NCI-H510A treated with DMSO at 0.1 percent for 48 hours (cell line): ENCODE data around the gene PRSS38.

Experiments
- DNase-seq: peaks from one replicate; lab custom pipeline; 2025; lab: John Stamatoyannopoulos, UW

The PRSS38 gene

GRCh38 chr1:227885135-227885647, 69.7 kb downstream of the PRSS38 start:
- DNase-seq: no peak

- DNase-seq: no peak
These were observed 70.4 kb downstream of the PRSS38 start for GRCh38 chr1:227885648-227886502.

- DNase-seq: no peak
These were observed 71.1 kb downstream of the PRSS38 start for GRCh38 chr1:227886503-227886961.

GRCh38 chr1:227886993-227887696, 71.7 kb downstream of the PRSS38 start:
- DNase-seq: peak; percentile 57

GRCh38 chr1:227887697-227888403, 72.4 kb downstream of the PRSS38 start:
- peak; percentile 92 for DNase-seq

- peak; percentile 21 for DNase-seq
These were observed 73.0 kb downstream of the PRSS38 start for GRCh38 chr1:227888404-227889046.

GRCh38 chr1:227889047-227889862, 73.8 kb downstream of the PRSS38 start:
- no peak for DNase-seq

GRCh38 chr1:227889863-227890405, 74.5 kb downstream of the PRSS38 start:
- no peak for DNase-seq

GRCh38 chr1:227890451-227891222, 75.2 kb downstream of the PRSS38 start:
- DNase-seq: no peak

GRCh38 chr1:227891223-227891954, 75.9 kb downstream of the PRSS38 start:
- peak; percentile 37 for DNase-seq

GRCh38 chr1:227891955-227892488, 76.5 kb downstream of the PRSS38 start:
- DNase-seq: no peak

- DNase-seq: no peak
These were observed 77.2 kb downstream of the PRSS38 start for GRCh38 chr1:227892489-227893299.

- no peak for DNase-seq
These were observed 77.9 kb downstream of the PRSS38 start for GRCh38 chr1:227893300-227893948.

- DNase-seq: no peak
These were observed 78.7 kb downstream of the PRSS38 start for GRCh38 chr1:227893949-227894721.

- DNase-seq: no peak
These were observed 79.5 kb downstream of the PRSS38 start for GRCh38 chr1:227894831-227895451.
